LoVo (cell line): ENCODE measurements around the gene RSPO1.

Experiments
- DNase-seq: peaks from one replicate; pipeline ENCODE4 v3.0.0-alpha.2; 2016; ENCODE audit warnings: low spot score

RSPO1 gene

DNA sequence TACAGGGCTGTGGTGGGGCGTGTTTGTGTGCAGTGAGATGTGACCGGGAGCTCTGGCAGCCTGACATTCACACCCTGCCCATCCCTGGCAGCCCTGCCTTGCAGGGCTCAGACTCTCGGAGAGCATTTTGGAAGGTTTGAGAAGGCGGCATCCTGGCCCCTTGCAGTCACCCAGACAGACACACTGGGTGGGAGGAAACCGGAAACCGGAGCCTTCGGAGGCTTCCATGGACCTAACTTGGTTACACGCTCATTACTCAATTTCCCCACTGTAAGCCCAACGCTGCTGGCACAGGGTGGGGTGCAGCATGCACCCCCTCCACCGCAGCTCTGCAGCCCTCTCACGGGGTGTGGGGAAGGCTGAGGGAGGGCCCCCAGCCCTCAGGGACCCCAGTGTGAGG is 22.2 kb upstream of the RSPO1 start:
- DNase-seq = no peak

DNA sequence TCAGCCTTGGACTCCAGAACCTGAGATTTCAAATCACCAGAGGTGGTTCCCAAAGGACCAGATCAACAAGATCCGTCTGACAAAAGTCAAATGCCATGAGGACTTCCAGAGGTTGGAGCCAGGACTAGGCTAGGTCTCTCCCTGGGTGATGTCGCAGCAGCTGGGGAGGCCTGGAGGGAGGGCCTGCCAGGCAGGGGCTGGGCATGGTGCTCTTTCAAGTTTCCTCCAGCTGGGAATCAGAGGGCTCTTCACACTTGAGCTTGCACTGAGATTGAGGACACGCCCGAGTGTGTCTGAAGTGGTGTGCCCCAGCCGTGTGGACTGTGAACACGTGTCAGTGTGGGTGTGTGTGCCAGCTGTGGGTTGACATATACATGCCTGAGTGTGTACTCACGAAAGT is 21.3 kb upstream of the RSPO1 start:
- DNase-seq = no peak

DNA sequence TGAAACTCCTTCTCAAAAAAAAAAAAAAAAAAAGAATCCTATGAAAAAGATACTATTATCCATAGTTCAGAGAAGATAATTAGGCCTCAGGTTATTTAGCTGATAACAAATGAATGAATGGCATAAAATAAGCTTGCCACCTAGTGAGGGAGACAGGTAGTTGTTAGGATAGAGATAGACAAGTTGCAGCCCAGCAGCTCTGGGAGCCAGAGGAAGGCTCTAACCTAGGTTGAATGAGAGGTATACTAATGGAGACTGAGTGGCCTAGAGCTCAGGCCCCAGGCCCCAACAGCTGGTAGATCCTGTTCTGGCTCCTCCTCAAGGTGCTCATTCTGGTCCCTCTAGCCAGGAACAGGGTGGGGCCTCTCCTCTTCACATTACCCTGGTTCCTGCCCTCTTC is 20.6 kb upstream of the RSPO1 start:
- DNase-seq = no peak

DNA sequence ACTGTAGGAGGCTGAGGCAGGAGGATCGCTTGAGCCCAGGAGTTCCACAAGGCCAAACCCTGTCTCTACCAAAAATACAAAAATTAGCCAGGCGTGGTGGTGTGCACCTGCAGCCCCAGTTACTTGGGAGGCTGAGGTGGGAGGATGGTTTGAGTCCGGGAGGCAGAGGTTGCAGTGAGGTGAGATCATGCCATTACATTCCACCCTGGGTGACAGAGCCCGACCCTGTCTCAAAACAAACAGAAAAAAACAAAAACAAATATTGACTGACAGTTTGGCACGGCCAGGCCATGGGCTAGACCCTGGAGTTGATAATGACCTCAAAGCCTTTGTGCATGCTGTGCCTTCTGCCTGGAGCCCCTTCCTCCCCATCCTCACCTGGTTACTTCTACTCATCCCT is 19.2 kb upstream of the RSPO1 start:
- no peak for DNase-seq

DNA sequence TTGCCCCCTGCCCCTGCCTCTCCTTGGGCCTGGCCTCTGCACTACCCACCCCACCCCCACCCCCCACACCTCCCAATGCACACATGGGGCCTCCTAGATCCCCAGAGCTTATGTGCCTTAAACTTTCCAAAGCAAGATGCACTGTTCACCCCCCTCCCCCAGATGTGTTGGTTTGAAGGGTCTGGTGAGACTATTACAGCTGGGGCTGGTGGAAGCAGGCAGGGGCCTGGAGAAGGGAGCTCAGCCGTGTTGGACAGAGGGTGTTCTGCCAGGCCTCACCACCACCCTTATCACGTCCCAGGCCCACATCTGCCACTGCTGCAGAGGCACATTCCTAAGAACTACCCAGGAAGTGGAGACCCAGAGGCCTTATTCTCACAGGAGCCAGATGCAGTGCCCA is 18.3 kb upstream of the RSPO1 start:
- no peak for DNase-seq

DNA sequence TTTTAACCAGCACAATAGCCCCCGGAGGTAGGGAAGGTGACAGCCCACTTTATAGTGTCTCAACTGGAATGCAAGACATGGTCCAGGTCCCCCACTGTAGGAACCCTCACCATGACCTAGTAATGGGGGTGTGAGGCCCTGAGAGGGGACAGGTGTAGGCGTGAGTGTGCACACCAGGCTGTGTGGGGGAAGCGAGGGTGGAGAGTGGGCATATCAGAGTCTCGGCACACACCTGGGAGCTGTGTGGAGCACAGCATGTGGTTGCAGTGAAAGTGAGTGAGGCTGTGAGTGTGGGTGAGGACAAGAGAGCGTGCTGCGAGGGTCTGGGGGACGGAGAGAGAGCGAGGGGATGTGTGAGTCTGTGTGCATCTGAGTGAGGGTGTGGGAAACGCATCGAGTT is 17.1 kb upstream of the RSPO1 start:
- DNase-seq = no peak

DNA sequence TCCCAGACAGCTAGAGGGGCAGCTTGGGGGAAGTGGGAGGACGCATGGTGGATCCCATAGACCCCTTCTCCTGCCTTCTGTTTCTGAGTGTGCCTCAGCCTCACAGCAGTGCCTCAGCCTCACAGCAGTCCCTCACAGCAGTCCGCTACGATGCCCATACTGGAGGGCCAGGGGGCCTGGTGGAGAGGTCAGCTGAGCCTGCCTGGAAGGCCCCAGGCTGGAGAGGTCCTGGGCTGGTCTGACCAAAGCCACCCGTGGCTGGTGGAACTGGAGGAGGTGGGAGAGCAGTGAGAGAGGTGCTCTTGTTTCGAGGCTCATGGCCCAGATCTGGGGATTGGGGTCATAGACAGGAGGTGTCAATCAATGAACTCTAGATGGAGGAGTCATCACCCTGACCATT is 16.0 kb upstream of the RSPO1 start:
- DNase-seq = no peak

DNA sequence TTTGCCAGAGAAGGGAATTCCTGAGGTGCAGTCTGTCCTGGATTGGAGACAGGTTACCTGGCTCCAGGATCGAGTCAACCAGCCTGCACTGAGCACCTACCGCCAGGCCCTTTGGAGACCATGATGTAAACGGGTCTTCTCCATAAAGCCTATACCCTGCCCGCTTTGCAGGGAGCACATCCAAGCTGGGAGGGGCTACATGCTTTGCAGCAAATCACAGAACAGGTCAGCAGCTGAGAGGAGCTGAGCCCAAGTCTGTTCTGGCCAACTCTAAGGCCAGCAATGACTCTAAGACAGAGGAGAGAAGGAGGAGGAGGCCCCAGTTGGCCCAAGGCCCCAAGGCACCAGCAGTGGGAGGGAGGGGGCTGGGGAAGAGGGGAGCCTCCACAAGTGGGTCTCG is 15.5 kb upstream of the RSPO1 start:
- DNase-seq = no peak

DNA sequence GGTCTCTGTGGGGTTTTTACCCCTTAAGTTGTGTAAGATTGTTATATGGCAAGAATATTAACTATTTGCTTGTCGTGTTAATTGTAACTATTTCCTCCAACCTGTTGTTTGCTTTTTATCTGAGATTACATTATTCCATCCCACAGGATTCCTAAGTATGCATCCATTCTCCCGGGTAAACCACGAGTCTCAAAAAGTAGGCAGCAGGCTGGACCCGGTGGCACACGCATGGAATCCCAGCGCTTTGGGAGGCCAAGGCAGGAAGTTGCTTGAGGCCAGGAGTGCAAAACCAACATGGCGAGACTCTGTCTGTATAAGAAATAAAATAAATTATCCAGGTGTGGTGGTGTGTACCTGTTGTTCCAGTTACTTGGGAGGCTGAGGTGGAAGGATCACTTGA is 12.6 kb upstream of the RSPO1 start:
- DNase-seq = no peak

DNA sequence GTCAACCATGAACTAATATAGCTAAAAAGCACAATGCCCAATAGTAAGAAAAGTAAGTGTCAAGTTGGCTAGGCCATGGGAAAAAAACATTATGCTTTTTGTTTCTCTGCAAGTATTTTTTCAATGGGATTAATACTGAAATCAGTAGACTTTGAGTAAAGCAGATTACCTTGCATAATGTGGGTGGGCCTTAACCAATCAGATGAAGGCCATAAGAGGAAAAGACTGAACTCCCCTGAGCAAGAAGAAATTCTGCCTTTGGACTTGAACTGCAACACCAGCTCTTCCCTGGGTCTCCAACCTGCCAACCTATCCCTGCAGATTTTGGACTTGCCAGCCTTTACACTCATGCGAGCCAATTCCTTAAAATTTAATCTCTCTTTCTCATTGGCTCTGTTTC is 6.4 kb upstream of the RSPO1 start:
- no peak for DNase-seq

DNA sequence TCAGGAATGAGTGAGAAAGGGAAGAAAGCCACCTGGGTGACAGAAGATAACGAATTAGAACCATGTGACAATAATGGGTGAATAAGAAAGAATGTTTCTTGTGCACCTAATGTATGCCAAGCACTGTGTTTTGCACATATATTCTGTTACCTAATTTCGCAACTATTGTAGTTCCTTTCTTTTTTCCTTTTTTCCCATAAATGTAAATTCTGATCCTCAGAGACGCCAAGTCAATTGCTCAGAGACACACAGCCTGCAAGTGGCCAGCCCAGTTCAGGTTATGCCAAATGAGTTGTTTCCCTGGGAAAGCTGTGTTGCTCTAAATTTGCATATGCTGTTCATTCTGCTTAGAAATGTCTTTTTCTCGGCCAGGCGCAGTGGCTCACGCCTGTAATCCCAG is 1.7 kb upstream of the RSPO1 start:
- DNase-seq = no peak

DNA sequence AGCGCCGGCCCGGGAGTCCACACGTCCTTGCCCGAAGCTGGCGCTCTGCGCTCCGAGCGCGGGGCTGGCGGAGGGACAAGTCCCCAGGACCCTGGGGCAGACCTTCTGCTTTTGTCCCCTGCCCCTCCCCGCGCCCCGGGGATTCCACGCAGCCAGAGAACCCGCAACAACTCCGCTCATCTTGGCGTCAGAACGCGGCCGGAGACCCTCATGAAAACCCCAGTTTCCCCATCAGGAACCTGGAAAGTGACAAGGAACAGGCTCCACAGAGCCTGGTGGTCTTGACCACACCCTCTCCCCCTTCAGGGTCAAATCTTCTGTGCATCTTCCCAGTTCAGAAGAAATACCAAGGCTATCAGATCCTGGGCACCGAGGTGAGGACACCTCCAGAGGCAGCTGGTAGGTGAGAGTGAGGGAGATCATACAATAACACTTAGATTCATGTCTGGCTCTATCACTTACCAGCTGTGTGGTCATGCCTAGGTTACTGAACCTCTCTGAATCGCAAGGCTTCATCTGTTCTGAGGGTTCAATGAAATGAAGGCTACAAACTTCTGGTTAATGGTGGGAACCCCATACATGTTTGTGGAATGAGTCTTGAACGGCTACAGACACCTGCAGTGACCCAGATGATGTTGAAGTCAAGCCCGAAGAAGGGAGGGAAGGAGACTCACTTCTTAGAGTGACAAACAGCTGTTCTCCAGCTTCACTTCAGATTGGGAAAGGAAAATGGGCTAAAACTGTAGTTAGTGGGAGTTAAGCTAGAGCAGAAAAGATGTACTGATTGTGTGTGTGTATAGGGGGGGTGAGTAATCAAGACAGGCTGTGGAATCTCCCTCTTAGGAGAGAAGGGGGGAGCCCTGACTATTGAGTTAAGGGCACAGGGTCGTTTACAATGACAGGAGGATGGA is 555 bp upstream of the RSPO1 start:
- DNase-seq = no peak

DNA sequence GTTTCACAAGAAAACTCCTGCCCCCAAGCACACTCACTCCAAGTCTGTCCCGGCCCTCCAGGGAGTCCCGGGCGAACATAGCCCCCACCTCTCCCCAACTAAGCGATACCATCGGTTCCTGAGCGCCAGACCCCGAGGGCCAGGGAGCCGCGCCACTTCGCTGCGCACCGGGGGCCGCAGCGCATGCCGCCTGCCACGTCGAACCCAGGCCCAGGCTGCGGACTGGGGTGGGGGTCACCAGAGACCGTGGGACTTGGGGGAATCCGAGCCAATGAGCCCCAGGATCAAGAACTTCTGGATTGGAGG is 801 bp downstream of the RSPO1 start:
- DNase-seq = no peak

DNA sequence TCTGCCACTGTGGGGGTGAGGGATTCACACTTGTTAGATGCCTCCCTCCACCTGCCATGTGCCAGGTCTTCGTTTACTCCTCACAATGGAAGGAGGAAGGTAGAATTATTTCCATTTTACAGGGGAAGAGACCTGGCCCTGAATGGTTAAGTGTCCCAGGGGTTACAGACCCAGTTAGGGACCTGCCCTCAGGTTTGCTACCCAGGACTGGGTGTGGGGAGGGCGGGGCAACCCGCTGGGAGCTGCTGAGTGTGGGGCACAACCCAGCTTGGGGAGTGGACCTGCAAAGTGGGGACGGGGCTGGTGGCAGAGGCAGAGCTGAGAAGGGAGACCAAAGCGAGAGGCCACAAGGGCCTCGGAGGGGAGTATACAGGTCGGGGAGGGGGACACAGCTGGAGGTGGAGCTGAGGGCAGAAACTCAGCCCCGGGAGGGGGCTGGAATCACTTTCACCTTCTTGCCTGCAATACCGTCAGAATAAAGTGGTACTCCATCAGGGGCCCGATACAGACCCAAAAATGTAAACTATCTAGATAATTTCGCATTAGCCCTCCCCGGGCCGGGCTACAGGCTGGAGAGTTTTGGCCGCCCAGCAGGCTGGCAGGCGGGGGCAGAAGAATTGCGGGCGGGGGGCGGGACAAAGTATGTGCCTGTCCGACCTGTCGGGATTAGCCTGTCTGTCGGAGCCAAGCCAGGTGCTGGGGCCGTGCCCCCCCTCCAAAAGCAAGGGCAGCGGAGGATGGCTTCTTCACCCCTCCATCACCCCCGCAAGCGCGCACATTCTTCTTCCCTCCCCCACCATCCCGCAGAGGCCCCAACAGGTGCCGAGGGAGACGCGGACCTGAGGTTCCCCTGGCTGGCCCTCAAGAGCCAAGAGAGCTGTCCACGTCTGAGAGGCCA is 1.4 kb downstream of the RSPO1 start:
- no peak for DNase-seq

DNA sequence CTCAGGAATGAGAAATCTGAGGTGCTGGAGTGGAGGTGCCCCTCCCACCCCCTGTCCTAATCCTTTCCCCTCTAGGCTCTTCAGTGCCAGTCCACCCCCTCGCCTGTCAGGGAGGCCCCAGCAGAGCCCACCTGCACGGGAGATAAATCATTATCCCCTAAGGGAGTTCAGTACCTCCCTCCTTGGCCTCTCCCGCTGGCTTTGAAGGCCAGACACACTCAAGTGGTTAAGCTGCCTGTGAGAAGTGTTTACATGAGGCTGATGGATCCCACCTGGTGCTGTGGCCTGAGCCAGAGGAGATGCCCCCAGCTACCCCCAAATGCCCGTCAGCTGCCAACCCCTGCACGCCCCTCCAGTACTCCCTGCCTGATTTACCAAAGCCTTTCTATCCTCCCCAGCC is 3.7 kb downstream of the RSPO1 start:
- DNase-seq = no peak

DNA sequence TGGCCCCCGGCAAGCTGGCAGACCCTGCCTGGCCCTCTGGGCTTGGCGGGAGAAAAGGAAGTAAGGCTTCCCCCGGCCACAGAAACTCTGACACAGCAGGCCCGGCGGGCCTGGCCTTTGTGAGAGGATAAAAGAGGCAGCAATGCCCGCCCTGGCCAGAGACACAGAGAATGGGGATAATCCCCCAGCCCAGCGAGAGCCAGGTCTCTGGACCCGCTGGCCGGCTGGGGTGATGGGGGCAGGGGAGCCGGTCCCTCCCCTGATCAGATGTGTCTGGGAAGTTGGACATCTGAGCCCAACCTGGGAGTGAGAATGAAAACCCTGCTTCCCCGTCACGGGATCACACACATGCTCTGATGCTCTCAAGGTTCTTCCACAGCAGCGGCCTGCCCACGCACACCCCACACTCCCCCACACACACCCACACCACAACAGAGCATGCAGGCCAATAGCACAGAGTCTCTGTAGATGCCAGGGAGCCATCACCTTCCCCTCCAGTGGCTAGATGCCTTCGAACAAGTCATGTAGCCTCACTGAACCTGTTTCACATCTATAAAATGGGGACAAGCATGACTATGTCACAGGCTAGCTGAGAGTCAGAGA is 4.2 kb downstream of the RSPO1 start:
- DNase-seq = no peak

DNA sequence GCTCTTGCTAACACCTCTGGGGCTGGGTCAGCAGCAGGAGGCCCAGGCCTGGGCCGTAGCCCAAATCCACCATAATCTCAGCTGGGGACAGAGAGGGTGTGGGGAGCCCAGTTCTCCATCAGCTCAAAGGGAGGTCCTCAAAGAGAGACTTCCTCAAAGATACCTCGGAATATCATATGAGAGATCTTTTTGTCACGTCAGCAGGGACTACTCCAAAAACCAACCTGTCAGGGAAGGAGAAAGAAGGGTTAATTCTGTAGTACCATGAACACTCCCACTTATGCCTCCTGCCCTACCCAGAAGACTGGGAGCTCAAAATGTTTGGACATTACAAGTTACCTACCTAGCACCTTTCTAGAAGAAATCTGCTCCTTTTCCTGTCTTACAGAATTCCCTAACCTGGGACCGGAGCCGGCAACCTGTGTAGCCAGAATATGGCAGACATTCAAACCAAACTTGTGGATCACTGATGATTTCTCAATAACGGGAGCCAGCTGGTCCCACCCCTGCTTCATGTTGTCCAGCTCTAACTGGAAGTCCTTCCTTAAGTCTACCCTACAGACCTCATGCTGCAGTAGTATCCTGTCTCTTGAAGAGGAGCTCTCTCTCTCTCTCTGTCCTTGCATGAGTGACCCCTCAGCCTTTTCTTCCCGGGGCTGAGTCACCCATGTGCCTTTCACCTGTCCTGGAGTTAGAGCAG is 4.8 kb downstream of the RSPO1 start:
- DNase-seq = no peak

DNA sequence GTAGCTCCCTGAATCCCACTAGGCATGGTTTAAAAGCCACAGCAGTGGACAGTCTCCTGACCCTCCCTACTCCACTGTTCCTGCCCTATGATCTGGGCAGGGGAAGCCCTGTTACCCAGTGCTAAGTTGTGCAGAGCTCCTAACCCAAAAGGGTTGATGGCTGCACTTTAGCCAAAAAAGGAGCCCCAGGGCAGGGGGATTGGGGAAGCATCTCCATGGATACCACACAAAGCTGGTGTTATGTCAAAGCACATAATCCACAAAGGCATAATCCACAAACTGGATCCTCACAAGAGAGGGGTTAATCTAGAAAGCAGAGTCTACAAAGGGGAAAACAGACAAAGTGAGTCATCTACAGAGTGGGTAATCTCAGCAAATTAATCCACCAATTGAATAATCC is 5.7 kb downstream of the RSPO1 start:
- DNase-seq = no peak

DNA sequence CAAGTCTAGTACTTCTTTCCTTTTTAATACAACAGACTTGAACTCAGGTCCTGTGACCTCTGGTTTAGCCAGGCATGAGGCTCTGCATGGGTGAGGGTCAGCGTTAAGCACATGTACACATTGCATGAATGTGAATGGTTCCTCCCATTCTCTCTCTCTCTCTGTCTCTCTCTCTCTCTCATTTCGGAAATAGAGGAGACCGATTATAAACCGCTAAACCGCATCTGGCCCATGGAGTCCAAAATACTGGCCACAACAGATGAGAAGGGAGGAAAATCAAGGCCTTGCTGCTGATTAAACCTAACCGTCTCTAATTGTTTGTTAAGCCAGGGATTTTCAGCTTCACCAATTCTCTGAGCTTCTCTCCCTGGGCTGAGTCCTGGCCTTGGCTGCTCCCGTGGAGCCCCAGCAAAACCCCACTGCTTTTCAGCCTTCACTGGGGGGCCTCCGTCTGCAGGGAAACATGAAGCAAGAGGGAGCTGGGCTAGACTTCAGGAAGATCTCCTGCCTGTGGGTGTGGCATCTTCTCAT is 6.6 kb downstream of the RSPO1 start:
- no peak for DNase-seq

DNA sequence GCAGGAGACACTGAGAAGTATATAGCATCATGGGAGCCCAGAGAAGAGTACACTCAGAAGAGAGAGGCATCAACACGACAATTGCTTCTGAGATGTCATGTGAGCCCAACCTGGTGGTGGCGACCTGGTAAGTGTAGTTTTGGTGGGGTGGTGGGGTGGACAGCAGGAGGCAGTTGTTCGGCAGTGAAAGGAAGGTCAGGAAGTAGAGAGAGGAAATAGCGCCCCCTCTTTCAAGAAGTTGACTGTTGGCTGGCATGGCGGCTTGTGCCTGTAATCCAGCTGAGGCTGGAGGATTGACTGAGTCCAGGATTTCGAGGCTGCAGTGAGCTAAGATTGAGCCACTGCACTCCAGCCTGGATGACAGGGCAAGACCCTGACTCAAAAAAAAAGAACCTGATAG is 12.6 kb downstream of the RSPO1 start:
- DNase-seq = no peak

DNA sequence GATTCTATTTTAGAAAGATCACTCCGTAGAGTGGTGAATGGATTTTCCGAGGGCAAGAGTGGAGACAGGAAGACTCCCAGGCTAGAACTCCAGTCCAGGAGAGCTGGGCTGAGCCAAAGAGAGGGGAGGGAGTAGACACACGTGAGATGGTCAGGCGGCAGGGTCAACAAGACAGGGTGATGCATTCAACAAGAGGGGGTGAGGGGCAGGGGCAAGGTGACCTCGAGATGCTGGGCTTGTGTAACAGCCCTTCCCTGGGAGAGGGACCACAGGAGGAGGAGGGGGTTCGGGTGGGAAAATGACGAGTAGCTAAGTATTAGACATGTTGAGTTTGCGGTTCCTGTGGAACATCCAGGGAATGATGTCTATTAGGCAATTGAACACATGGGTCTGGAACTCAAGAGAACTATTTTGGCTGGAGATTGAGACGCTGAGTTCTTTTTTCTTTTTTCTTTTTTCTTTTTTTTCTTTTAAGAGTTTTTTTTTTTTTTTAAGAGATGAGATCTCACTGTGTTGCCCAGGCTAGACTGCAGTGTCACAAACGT is 13.3 kb downstream of the RSPO1 start:
- DNase-seq = no peak

DNA sequence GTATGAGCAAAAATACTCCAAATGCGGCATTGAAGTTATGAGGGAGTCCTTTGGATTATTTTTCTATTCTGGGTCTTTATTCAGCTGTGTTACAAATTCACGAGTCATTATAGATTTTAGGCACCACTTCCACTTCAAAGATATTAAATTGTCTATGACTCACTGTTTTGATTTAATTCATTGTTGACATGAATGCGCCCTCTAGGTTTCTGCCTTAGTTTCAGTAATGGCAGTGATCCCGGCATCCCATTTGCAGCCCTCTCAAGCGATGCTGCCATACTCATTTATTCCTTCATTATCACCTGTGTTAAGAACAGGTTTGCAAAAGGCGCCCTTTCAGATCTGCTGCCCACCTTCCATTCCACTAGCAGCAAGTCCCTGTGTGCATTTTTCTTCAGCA is 14.0 kb downstream of the RSPO1 start:
- DNase-seq = no peak
